GM18861 (cell line): ENCODE measurements around the gene TXK.
A peak's percentile ranks its signal among the peaks of the same experiment; 100 is the strongest.

Experiments used
- ATAC-seq: cut with Tn5 transposase; IDR thresholded peaks from one replicate; pipeline ENCODE4 v1.9.1; 2021; ENCODE audit not compliant: unreplicated experiment

The TXK gene

GRCh38 chr4:48105230-48105629, 28.8 kb downstream of the TXK start:
- no peak for ATAC-seq

- ATAC-seq, result peak; percentile 91
Measured at GRCh38 chr4:48103483-48104139, 30.4 kb downstream of the TXK start.

GRCh38 chr4:48102303-48102702, 31.7 kb downstream of the TXK start:
- no peak for ATAC-seq

- ATAC-seq, result no peak
Measured at GRCh38 chr4:48100256-48100655, 33.8 kb downstream of the TXK start.

GRCh38 chr4:48095441-48095840, 38.6 kb downstream of the TXK start:
- no peak for ATAC-seq

GRCh38 chr4:48093991-48094416, 40.0 kb downstream of the TXK start:
- ATAC-seq, result no peak

- ATAC-seq, result no peak
Measured at GRCh38 chr4:48090621-48091020, 43.4 kb downstream of the TXK start.

GRCh38 chr4:48085821-48086589, 48.0 kb downstream of the TXK start:
- no peak for ATAC-seq

- no peak for ATAC-seq
Measured at GRCh38 chr4:48082956-48083355, 51.1 kb downstream of the TXK start.

- ATAC-seq, result no peak
Measured at GRCh38 chr4:48081196-48081595, 52.9 kb downstream of the TXK start.

GRCh38 chr4:48079972-48080391, 54.1 kb downstream of the TXK start:
- no peak for ATAC-seq

- no peak for ATAC-seq
Measured at GRCh38 chr4:48078862-48079655, 55.0 kb downstream of the TXK start.

GRCh38 chr4:48078425-48078824, 55.6 kb downstream of the TXK start:
- no peak for ATAC-seq

- ATAC-seq, result no peak
Measured at GRCh38 chr4:48074657-48075056, 59.4 kb downstream of the TXK start.

- no peak for ATAC-seq
Measured at GRCh38 chr4:48073567-48074103, 60.4 kb downstream of the TXK start.

- ATAC-seq, result no peak
Measured at GRCh38 chr4:48071191-48071590, 62.9 kb downstream of the TXK start.

GRCh38 chr4:48069026-48069425, 65.0 kb downstream of the TXK start:
- no peak for ATAC-seq

- no peak for ATAC-seq
Measured at GRCh38 chr4:48068182-48068581, 65.9 kb downstream of the TXK start.

GRCh38 chr4:48067536-48067935, 66.5 kb downstream of the TXK start:
- ATAC-seq, result no peak

- peak; percentile 70 for ATAC-seq
Measured at GRCh38 chr4:48065587-48066052, 68.4 kb downstream of the TXK start.

- no peak for ATAC-seq
Measured at GRCh38 chr4:48064349-48064748, 69.7 kb downstream of the TXK start.
